Measurements from ENCODE around the gene HTR2B.
"Not testable (repeated sequence)": the region's sequence is repeated elsewhere in the genome, so short reads cannot be mapped to it uniquely, and the experiment has no call there.

HTR2B gene

GRCh38 chr2:231124838-231125568 is at the start of gene HTR2B:
Gene HTR2B (minus strand): TSS chr2:231125042. CDS start chr2:231123764, 1,278 bp downstream.
- no peak within 1 kb of the TSS for H3K27ac ChIP-seq
- DNase-seq (ENCODE audit: low read depth, low spot score), result no peak

- H3K27ac ChIP-seq, result no peak overlapping the region
- DNase-seq (ENCODE audit: low read depth, low spot score), result no peak
These were observed 49.4 kb upstream of the HTR2B start for GRCh38 chr2:231174211-231174651.

- no peak overlapping the region for H3K27ac ChIP-seq
- DNase-seq (ENCODE audit: low read depth, low spot score), result no peak
These were observed 47.2 kb upstream of the HTR2B start for GRCh38 chr2:231172025-231172424.

- no peak for DNase-seq (ENCODE audit: low read depth, low spot score)
- H3K27ac ChIP-seq, result no peak overlapping the region
These were observed 45.2 kb upstream of the HTR2B start for GRCh38 chr2:231170055-231170454.

GRCh38 chr2:231169488-231169887 is 44.6 kb upstream of the HTR2B start:
- H3K27ac ChIP-seq, result no peak overlapping the region
- no peak for DNase-seq (ENCODE audit: low read depth, low spot score)

- no peak for DNase-seq (ENCODE audit: low read depth, low spot score)
- H3K27ac ChIP-seq, result no peak overlapping the region
These were observed 43.8 kb upstream of the HTR2B start for GRCh38 chr2:231168460-231169139.

- DNase-seq (ENCODE audit: low read depth, low spot score), result no peak
- no peak overlapping the region for H3K27ac ChIP-seq
These were observed 43.1 kb upstream of the HTR2B start for GRCh38 chr2:231167745-231168459.

GRCh38 chr2:231163414-231164095 is 38.7 kb upstream of the HTR2B start:
- H3K27ac ChIP-seq, result no peak overlapping the region
- DNase-seq (ENCODE audit: low read depth, low spot score), result no peak

- no peak overlapping the region for H3K27ac ChIP-seq
These were observed 38.2 kb upstream of the HTR2B start for GRCh38 chr2:231163011-231163410.

GRCh38 chr2:231161877-231162329 is 37.1 kb upstream of the HTR2B start:
- DNase-seq (ENCODE audit: low read depth, low spot score), result no peak
- H3K27ac ChIP-seq, result peak overlapping the region; percentile 41

More at GRCh38 chr2:231163011-231163410, 38.2 kb upstream of the HTR2B start:
- no peak for DNase-seq (ENCODE audit: low read depth, low spot score)

- H3K27ac ChIP-seq, result peak overlapping the region; percentile 41
- no peak for DNase-seq (ENCODE audit: low read depth, low spot score)
These were observed 36.5 kb upstream of the HTR2B start for GRCh38 chr2:231161252-231161839.

GRCh38 chr2:231160701-231161100 is 35.9 kb upstream of the HTR2B start:
- peak overlapping the region; percentile 41 for H3K27ac ChIP-seq
- no peak for DNase-seq (ENCODE audit: low read depth, low spot score)

- H3K27ac ChIP-seq, result no peak overlapping the region
- DNase-seq (ENCODE audit: low read depth, low spot score), result no peak
These were observed 34.5 kb upstream of the HTR2B start for GRCh38 chr2:231159306-231159705.

GRCh38 chr2:231152800-231153557 is 28.1 kb upstream of the HTR2B start:
- DNase-seq (ENCODE audit: low read depth, low spot score), result no peak
- H3K27ac ChIP-seq, result no peak overlapping the region

- no peak for DNase-seq (ENCODE audit: low read depth, low spot score)
- no peak overlapping the region for H3K27ac ChIP-seq
These were observed 21.8 kb upstream of the HTR2B start for GRCh38 chr2:231146665-231147064.

- no peak for DNase-seq (ENCODE audit: low read depth, low spot score)
- H3K27ac ChIP-seq, result no peak overlapping the region
These were observed 20.1 kb upstream of the HTR2B start for GRCh38 chr2:231144896-231145295.

GRCh38 chr2:231140808-231141207 is 16.0 kb upstream of the HTR2B start:
- not testable (repeated sequence) for H3K27ac ChIP-seq; DNase-seq (ENCODE audit: low read depth, low spot score)

- DNase-seq (ENCODE audit: low read depth, low spot score), result no peak
- H3K27ac ChIP-seq, result no peak overlapping the region
These were observed 15.0 kb upstream of the HTR2B start for GRCh38 chr2:231139796-231140195.

- no peak overlapping the region for H3K27ac ChIP-seq
- DNase-seq (ENCODE audit: low read depth, low spot score), result no peak
These were observed 13.9 kb upstream of the HTR2B start for GRCh38 chr2:231138699-231139098.

All from epithelial cell of prostate (primary cell).